Aorta (tissue), 5 donors: ENCODE data around the gene GLT8D1. TPM values are rescaled to one million over a fixed set of nuclear protein-coding genes. Genes with fewer than 3 reads are reported as not detected.

ENCODE experiments used
- ATAC-seq: fragments of 200-7000 bp; cut with Tn5 transposase; one replicate; pipeline ENCODE4 v1.9.1; 2022; ENCODE audit warnings: moderate library complexity; ENCODE audit not compliant: low FRiP score
- DNase-seq, 2 donors: peaks; one replicate each; pipeline ENCODE4 v3.0.0-alpha.2; 2020
- H3K27ac ChIP-seq, 2 donors: one replicate each; pipeline ENCODE4 v1.5.1; 2013; ENCODE audit warnings: low read length in 2 of 2, mild to moderate bottlenecking in 2 of 2, moderate library complexity in 2 of 2, control low read depth in 1 of 2, inconsistent platforms in 1 of 2, low read depth in 1 of 2
- H3K27me3 ChIP-seq, 2 donors: one replicate each; pipeline ENCODE4 v1.6.1; 2013; ENCODE audit warnings: control low read depth in 1 of 2, low read length in 1 of 2, mild to moderate bottlenecking in 1 of 2, moderate library complexity in 1 of 2; ENCODE audit not compliant: insufficient read depth in 2 of 2, control insufficient read depth in 1 of 2
- H3K36me3 ChIP-seq, 2 donors: one replicate each; pipeline ENCODE4 v1.6.1; 2013; ENCODE audit warnings: control low read depth in 1 of 2, low read length in 1 of 2, mild to moderate bottlenecking in 1 of 2; ENCODE audit not compliant: insufficient read depth in 2 of 2, control insufficient read depth in 1 of 2
- H3K4me1 ChIP-seq, 2 donors: one replicate each; pipeline ENCODE4 v1.6.1; 2013; ENCODE audit warnings: low read length in 2 of 2, control low read depth in 1 of 2, mild to moderate bottlenecking in 1 of 2, moderate library complexity in 1 of 2; ENCODE audit not compliant: insufficient read depth in 2 of 2, control insufficient read depth in 1 of 2
- H3K4me3 ChIP-seq, 2 donors: one replicate each; pipeline ENCODE4 v1.5.1; 2013; ENCODE audit warnings: low read length in 2 of 2, control low read depth in 1 of 2, mild to moderate bottlenecking in 1 of 2
- H3K9me3 ChIP-seq: one replicate; pipeline ENCODE4 v1.6.1; 2013; ENCODE audit warnings: mild to moderate bottlenecking, low read length; ENCODE audit not compliant: control insufficient read depth
- WGBS, 2 donors: extraction: QIAGEN DNeasy Blood & Tissue Kit; methylation state at CpG; one replicate each; pipeline ENCODE4 v1.1.7; 2013; 5-methylcytosine and 5-hydroxymethylcytosine counted together
- intact Hi-C, 2 donors: fragments of 100-400 bp; cut with DNase I; formaldehyde crosslinking; loops; one replicate each; pipeline versions ENCODE4 v1.14.2 to v1.15.0; 2022
- long read RNA-seq, 2 donors: library from polyadenylated mRNA; unstranded; transcript quantifications; one replicate each; pipeline ENCODE4 v2.0.0, GENCODE V29; 2020 to 2021
- polyA plus RNA-seq, 2 donors: library from polyadenylated mRNA; stranded (reverse); fragments of 200-250 nt; gene quantifications; one replicate each; pipeline ENCODE4 v1.2.3, GENCODE V29; 2013
- total RNA-seq, 2 donors: library from RNA; stranded (reverse); fragmentation: NEBNext Ultra II Directional; extraction: Animal tissue kit (Norgen Biotek cat#: 25700); gene quantifications; one replicate each; pipeline ENCODE4 v1.2.1, GENCODE V29; 2021
- donor health status: healthy with polysubstance abuse.
- donor health status: Bipolar disorder and iron deficiency.
- donor health status: DM: no; HTN: no; CAD: no.
- donor health status: DM: no; HTN: no; CAD: no.
- donor health status: DM: yes; HTN: yes; CAD: no.

GLT8D1 gene, protein sequence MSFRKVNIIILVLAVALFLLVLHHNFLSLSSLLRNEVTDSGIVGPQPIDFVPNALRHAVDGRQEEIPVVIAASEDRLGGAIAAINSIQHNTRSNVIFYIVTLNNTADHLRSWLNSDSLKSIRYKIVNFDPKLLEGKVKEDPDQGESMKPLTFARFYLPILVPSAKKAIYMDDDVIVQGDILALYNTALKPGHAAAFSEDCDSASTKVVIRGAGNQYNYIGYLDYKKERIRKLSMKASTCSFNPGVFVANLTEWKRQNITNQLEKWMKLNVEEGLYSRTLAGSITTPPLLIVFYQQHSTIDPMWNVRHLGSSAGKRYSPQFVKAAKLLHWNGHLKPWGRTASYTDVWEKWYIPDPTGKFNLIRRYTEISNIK
- 10 to 100 TPM; 28.7 to 48.4 TPM for total RNA-seq
- polyA plus RNA-seq, result 10 to 100 TPM; 26.0 to 59.5 TPM
- long read RNA-seq, donor 1, transcript GLT8D1-201 (10 exons, 1,849 nt), result major isoform, 49 of 115 reads
- long read RNA-seq, donor 1, partial matches to known transcripts, result 10 of 115 reads
- long read RNA-seq, donor 1, other reads (novel, unspliced or antisense), result 56 of 115 reads
- long read RNA-seq, donor 2, transcript GLT8D1-201 (10 exons, 1,849 nt), result major isoform, 9 of 31 reads
- long read RNA-seq, donor 2, partial matches to known transcripts, result 3 of 31 reads
- long read RNA-seq, donor 2, other reads (novel, unspliced or antisense), result 19 of 31 reads

DNA sequence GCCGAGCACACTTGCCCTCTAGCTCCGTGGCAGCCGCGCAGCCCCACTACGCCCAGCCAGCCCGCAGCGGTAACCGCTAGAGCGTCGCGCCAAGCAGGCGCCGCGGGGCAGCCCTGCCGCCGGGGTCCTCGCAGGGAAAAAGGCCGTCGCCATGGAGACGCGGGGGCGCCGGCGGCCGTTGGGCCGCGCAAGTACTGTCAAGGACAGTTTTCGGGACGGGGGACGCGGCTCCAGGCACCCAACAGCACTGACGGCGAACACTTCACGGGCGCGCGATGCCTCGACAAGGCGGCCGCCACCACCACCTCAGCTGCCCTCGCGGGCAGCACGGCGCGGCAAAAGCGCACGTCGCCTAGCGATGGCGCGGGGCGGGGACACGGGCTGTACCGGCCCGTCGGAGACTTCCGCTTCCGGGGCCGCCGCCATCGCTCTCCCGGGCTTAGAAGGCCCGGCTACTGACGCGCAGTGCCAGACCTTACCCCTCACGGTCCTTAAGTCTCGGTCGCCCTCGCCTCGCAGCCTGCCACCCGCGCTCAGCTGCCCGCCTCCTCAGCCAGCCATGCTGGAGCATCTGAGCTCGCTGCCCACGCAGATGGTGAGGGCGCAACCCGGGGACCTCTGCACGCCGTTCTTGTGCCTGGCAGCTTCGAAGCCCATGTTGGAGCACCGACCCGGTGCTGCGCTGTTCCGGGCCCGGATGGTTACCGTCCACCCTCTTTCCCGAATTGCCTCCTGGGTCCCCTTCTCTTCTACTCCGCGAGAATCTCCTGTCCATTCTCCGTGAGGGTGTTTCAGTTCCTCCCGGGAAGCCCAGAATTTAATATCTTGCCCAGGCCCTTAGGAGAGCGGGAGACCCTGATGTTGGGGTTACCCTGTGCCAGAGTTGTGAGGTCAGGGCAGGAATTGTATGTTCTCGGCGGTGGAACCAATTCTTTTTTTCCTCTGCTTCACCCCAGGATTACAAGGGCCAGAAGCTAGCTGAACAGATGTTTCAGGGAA is at the start of gene GLT8D1, which contains the start of gene SPCS1:
Gene GLT8D1, minus strand, starts transcription at position 104 of the 999 bp plus-strand sequence. CDS start 5,331 bp downstream, outside the sequence.
Gene SPCS1, plus strand, starts transcription at position 419 of the 999 bp plus-strand sequence. Its CDS starts 141 bp downstream, at position 560.
- H3K4me3 ChIP-seq, result peak within 1 kb of the TSS; percentile 41 to 61
- no peaks in the 10 kb centered on the region for H3K36me3 ChIP-seq
- DNase-seq, result peak; percentile 91 to 95
- 0% methylated on average over 67 to 94 of the region's 94 CpGs for WGBS, 2 donors
- ATAC-seq, result peak; percentile 97
- H3K9me3 ChIP-seq, result no peaks in the 10 kb centered on the region
- no peaks in the 10 kb centered on the region for H3K27me3 ChIP-seq
- H3K27ac ChIP-seq, result peak within 1 kb of the TSS; percentile 19 to 76
- H3K4me1 ChIP-seq, result peaks cover 0 to 3% of the 10 kb centered on the region in 2 donors
- intact Hi-C loops, result no loop called here

- intact Hi-C loops, result no loop called here
- ATAC-seq, result no peak
- Histone ChIP-seq H3K4me3 (no peak overlapping the region), H3K4me1 (no peaks in the 10 kb centered on the region), H3K27ac (no peak overlapping the region), H3K27me3 (no peaks in the 10 kb centered on the region), H3K9me3 (no peaks in the 10 kb centered on the region), H3K36me3 (peaks cover 4 to 5% of the 10 kb centered on the region in 2 donors)
- WGBS, 2 donors, result 91 to 95% methylated on average over 4 of the region's 4 CpGs
- no peak for DNase-seq
These were observed 48.8 kb upstream of the GLT8D1 start for GRCh38 chr3:52754373-52754772.

DNA sequence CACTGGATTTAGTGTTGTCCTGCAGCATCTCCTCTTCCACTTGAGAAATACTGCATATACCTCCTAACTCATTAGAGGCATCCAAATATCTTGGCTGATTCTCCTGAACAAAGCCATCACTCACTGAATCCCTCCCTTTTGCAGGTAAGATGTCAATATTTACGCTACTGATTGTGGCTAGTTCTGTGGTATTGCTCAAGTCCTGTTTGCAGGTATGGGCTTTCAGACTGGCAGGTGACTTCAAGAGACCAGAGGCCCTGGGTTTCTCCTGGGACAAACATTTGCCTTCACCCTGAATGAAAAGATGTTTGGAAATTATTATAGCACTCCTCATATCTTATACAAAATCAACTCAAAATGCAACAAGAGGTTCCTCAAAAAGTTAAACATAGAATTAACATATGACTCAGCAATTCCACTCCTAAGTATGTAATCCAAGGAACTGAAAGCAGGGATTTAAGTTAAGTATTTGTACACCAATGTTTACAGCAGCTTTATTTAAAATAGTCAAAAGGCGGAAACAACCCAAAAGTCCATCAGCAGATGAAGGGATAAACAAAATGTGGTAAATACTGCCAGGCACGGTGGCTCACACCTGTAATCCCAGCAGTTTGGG is 46.6 kb upstream of the GLT8D1 start:
- H3K4me3 ChIP-seq, result no peak overlapping the region
- intact Hi-C loops, result no loop called here
- DNase-seq (no peak), ATAC-seq (no peak)
- H3K4me1 ChIP-seq, result no peaks in the 10 kb centered on the region
- H3K27ac ChIP-seq, result no peak overlapping the region
- H3K9me3 ChIP-seq, result no peaks in the 10 kb centered on the region
- peaks cover 2 to 4% of the 10 kb centered on the region in 2 donors for H3K36me3 ChIP-seq
- 93 to 97% methylated on average over 3 of the region's 3 CpGs for WGBS, 2 donors
- H3K27me3 ChIP-seq, result no peaks in the 10 kb centered on the region

DNA sequence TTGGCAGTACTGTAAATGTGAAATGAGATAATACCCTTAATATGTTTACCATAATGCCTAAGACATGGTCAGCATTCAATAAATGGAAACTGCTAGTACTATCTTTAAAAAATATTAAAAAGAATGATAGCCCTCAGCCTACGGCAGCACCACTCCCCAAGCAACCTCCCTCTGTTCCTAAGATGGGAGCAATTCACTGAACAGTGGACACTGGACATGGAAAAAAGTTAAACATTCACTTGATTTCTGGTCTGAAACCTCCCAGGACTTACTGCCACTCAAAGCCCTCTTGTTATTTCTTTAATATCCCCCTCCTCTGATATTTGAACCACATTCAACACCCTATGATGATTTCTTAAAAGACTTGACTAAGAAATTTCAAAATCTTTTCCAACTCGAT is 38.1 kb upstream of the GLT8D1 start:
- DNase-seq (no peak), ATAC-seq (no peak)
- intact Hi-C loops, result loop anchor here (2.0 to 10.0 kb wide), 4 partner anchors 189 to 329 kb away; no protein-coding TSS in a partner anchor
- Histone ChIP-seq H3K4me3 (no peak overlapping the region), H3K27me3 (no peaks in the 10 kb centered on the region), H3K36me3 (peaks cover 7 to 9% of the 10 kb centered on the region in 2 donors), H3K27ac (no peak overlapping the region), H3K9me3 (no peaks in the 10 kb centered on the region), H3K4me1 (no peaks in the 10 kb centered on the region)
- 78 to 89% methylated on average over 2 of the region's 2 CpGs for WGBS, 2 donors

GRCh38 chr3:52743152-52743551 is 37.6 kb upstream of the GLT8D1 start:
- DNase-seq (no peak), ATAC-seq (no peak)
- H3K4me3 ChIP-seq, result no peak overlapping the region
- 83 to 86% methylated on average over 5 of the region's 5 CpGs for WGBS, 2 donors
- H3K4me1 ChIP-seq, result no peaks in the 10 kb centered on the region
- no peaks in the 10 kb centered on the region for H3K9me3 ChIP-seq
- intact Hi-C loops, result loop anchor here (2.0 to 10.0 kb wide), 4 partner anchors 189 to 330 kb away; no protein-coding TSS in a partner anchor
- H3K27me3 ChIP-seq, result no peaks in the 10 kb centered on the region
- H3K36me3 ChIP-seq, result peaks cover 7 to 9% of the 10 kb centered on the region in 2 donors
- H3K27ac ChIP-seq, result no peak overlapping the region

- Histone ChIP-seq H3K4me1 (no peaks in the 10 kb centered on the region), H3K27ac (no peak overlapping the region), H3K27me3 (no peaks in the 10 kb centered on the region), H3K36me3 (peaks cover 7 to 10% of the 10 kb centered on the region in 2 donors), H3K4me3 (no peak overlapping the region), H3K9me3 (no peaks in the 10 kb centered on the region)
- DNase-seq (no peak), ATAC-seq (no peak)
- WGBS, 2 donors, result 68 to 80% methylated on average over 3 of the region's 3 CpGs
- intact Hi-C loops, result loop anchor here (2.0 to 10.0 kb wide), 4 partner anchors 190 to 330 kb away; no protein-coding TSS in a partner anchor
These were observed 36.9 kb upstream of the GLT8D1 start for GRCh38 chr3:52742418-52743041.

DNA sequence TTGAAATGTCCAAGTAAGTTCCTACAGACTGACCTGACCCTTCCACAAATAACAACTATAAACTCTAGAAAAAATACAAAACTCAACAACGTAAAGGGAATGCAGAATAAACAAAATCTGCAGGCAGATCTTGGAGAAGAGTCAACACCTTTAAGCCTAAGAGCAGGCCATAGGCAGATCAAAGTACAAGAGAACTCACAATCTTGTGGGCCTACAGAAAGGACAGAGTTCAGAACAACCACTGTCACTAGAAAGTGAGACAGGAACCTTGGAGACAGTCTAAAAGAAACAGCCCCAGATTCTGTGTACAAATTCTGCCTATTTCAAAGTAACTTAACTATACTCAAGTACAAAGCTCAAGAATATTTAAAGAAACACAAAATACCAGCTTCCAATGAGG is 34.1 kb upstream of the GLT8D1 start:
- no peak for ATAC-seq

More for the DNA sequence above, 34.1 kb upstream of the GLT8D1 start:
- intact Hi-C loops, result loop anchor here (5.0 to 10.0 kb wide), 3 partner anchors 193 to 333 kb away; no protein-coding TSS in a partner anchor
- H3K27ac ChIP-seq, result no peak overlapping the region
- H3K9me3 ChIP-seq, result no peaks in the 10 kb centered on the region
- no peaks in the 10 kb centered on the region for H3K27me3 ChIP-seq
- WGBS, 2 donors, result 58 to 72% methylated on average over 1 of the region's 1 CpG
- no peak overlapping the region for H3K4me3 ChIP-seq
- H3K36me3 ChIP-seq, result peaks cover 6 to 7% of the 10 kb centered on the region in 2 donors
- H3K4me1 ChIP-seq, result no peaks in the 10 kb centered on the region
- no peak for DNase-seq
